KMS-11 (cell line): ENCODE data around the gene NPIPB6.

Experiments
- H2AFZ ChIP-seq: fragments of 200-600 bp; sonication (generic); 2 replicates; pipeline ENCODE4 v1.6.1; 2016; ENCODE audit warnings: antibody characterized with exemption, mixed run types, low read depth
- H3K27ac ChIP-seq: fragments of 200-600 bp; sonication (generic); 2 replicates; pipeline ENCODE4 v1.6.1; 2016; ENCODE audit warnings: mild to moderate bottlenecking, mixed run types
- H3K27me3 ChIP-seq: fragments of 200-600 bp; sonication (generic); 2 replicates; pipeline ENCODE4 v1.6.1; 2017; ENCODE audit warnings: mild to moderate bottlenecking, low read depth, mixed run types, moderate library complexity; ENCODE audit not compliant: insufficient read depth
- H3K36me3 ChIP-seq: fragments of 200-600 bp; sonication (generic); 2 replicates; pipeline ENCODE4 v1.6.1; 2017; ENCODE audit warnings: mild to moderate bottlenecking, mixed run types; ENCODE audit not compliant: insufficient read depth
- H3K4me1 ChIP-seq: fragments of 200-600 bp; sonication (generic); 2 replicates; pipeline ENCODE4 v1.6.1; 2016; ENCODE audit warnings: mild to moderate bottlenecking, low read depth, mixed run types; ENCODE audit not compliant: poor library complexity, severe bottlenecking
- H3K4me2 ChIP-seq: fragments of 200-600 bp; sonication (generic); 2 replicates; pipeline ENCODE4 v1.7.0; 2016; ENCODE audit warnings: mild to moderate bottlenecking, mixed run types
- H3K4me3 ChIP-seq: fragments of 200-600 bp; sonication (generic); IDR thresholded peaks from 2 replicates; pipeline ENCODE4 v1.6.1; 2017; ENCODE audit warnings: low read depth, low read length, mixed read lengths; ENCODE audit not compliant: insufficient read depth
- H3K79me2 ChIP-seq: fragments of 200-600 bp; sonication (generic); 2 replicates; pipeline ENCODE4 v1.6.1; 2016; ENCODE audit warnings: low read depth, mixed run types; ENCODE audit not compliant: insufficient read depth
- H3K9ac ChIP-seq: fragments of 200-600 bp; sonication (generic); 2 replicates; pipeline ENCODE4 v1.6.1; 2016; ENCODE audit warnings: mild to moderate bottlenecking, mixed run types
- H4K20me1 ChIP-seq: fragments of 200-600 bp; sonication (generic); 2 replicates; pipeline ENCODE4 v1.6.1; 2016; ENCODE audit warnings: mild to moderate bottlenecking, mixed run types; ENCODE audit not compliant: insufficient read depth
- TF ChIP-seq, protein P1 (sequence below): fragments of 200-600 bp; sonication (generic); conservative IDR thresholded peaks from 2 replicates; pipeline ENCODE4 v1.6.1; 2017; ENCODE audit warnings: low read depth, mild to moderate bottlenecking, antibody characterized with exemption, low read length, moderate library complexity, mixed read lengths

Gene NPIPB6

GRCh38 chr16:28317040-28317880 lies 46.0 kb downstream of the NPIPB6 start:
- TF ChIP-seq, protein P1, sequence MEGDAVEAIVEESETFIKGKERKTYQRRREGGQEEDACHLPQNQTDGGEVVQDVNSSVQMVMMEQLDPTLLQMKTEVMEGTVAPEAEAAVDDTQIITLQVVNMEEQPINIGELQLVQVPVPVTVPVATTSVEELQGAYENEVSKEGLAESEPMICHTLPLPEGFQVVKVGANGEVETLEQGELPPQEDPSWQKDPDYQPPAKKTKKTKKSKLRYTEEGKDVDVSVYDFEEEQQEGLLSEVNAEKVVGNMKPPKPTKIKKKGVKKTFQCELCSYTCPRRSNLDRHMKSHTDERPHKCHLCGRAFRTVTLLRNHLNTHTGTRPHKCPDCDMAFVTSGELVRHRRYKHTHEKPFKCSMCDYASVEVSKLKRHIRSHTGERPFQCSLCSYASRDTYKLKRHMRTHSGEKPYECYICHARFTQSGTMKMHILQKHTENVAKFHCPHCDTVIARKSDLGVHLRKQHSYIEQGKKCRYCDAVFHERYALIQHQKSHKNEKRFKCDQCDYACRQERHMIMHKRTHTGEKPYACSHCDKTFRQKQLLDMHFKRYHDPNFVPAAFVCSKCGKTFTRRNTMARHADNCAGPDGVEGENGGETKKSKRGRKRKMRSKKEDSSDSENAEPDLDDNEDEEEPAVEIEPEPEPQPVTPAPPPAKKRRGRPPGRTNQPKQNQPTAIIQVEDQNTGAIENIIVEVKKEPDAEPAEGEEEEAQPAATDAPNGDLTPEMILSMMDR = peak; percentile 95
- no peaks in the 10 kb centered on the region for H3K36me3 ChIP-seq
- H3K4me3 ChIP-seq = no peak overlapping the region
- H3K27ac ChIP-seq = no peak overlapping the region
- H3K4me2 ChIP-seq = no peak overlapping the region
- no peaks in the 10 kb centered on the region for H3K79me2 ChIP-seq
- H3K4me1 ChIP-seq = peaks cover 13% of the 10 kb centered on the region
- H4K20me1 ChIP-seq = no peaks in the 10 kb centered on the region
- H3K9ac ChIP-seq = no peak overlapping the region
- peaks cover 13% of the 10 kb centered on the region; the same call in 1 of the 2 replicates for H3K27me3 ChIP-seq
- H2AFZ ChIP-seq = peak overlapping the region; percentile 2; the same call in 1 of the 2 replicates

GRCh38 chr16:28316054-28316453 lies 47.3 kb downstream of the NPIPB6 start:
- no peak overlapping the region for H3K4me2 ChIP-seq
- no peak overlapping the region for H3K4me3 ChIP-seq
- TF ChIP-seq, protein P1 = no peak
- H3K9ac ChIP-seq = no peak overlapping the region
- H3K36me3 ChIP-seq = no peaks in the 10 kb centered on the region
- peaks cover 8% of the 10 kb centered on the region for H3K4me1 ChIP-seq
- H4K20me1 ChIP-seq = no peaks in the 10 kb centered on the region
- no peak overlapping the region for H3K27ac ChIP-seq
- H3K79me2 ChIP-seq = no peaks in the 10 kb centered on the region
- H3K27me3 ChIP-seq = peaks cover 25% of the 10 kb centered on the region; the same call in 1 of the 2 replicates
- no peak overlapping the region for H2AFZ ChIP-seq

- no peaks in the 10 kb centered on the region for H3K79me2 ChIP-seq
Measured at GRCh38 chr16:28313587-28313986, 49.7 kb downstream of the NPIPB6 start.

DNA sequence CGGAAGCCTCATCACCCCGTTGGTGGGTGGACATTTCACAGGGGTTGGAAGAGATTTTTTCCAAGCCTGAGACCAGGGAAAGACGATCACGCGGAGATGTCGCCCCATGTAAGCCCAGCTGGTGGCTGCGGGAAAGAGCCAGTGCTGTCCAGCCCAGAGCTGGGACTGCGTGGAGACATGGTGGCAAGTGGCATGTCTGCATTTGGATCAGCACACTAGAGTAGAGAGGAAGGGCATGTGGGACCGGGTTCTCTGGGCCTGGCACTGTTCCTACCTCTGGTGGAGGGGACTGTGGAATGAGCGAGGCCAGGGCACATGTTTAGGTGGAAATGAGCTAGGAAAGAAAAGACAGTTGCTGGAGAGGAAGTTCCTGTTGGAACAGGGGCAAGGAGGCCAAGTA lies 51.0 kb downstream of the NPIPB6 start:
- Histone ChIP-seq H3K4me2 (no peak overlapping the region), H3K79me2 (no peaks in the 10 kb centered on the region), H3K4me3 (no peak overlapping the region), H3K4me1 (peaks cover 7% of the 10 kb centered on the region), H3K36me3 (no peaks in the 10 kb centered on the region), H3K27me3 (peaks cover 60% of the 10 kb centered on the region), H4K20me1 (no peaks in the 10 kb centered on the region), H2AFZ (no peak overlapping the region), H3K9ac (no peak overlapping the region), H3K27ac (no peak overlapping the region)
- TF ChIP-seq, protein P1 = no peak

More at GRCh38 chr16:28313587-28313986, 49.7 kb downstream of the NPIPB6 start:
- H3K4me1 ChIP-seq = peaks cover 8% of the 10 kb centered on the region
- no peak overlapping the region for H3K4me2 ChIP-seq
- no peak overlapping the region for H3K27ac ChIP-seq
- no peaks in the 10 kb centered on the region for H4K20me1 ChIP-seq
- TF ChIP-seq, protein P1 = no peak
- H3K9ac ChIP-seq = no peak overlapping the region
- no peaks in the 10 kb centered on the region for H3K36me3 ChIP-seq
- no peak overlapping the region for H2AFZ ChIP-seq
- H3K4me3 ChIP-seq = no peak overlapping the region
- peaks cover 49% of the 10 kb centered on the region for H3K27me3 ChIP-seq
